ENCODE results near the gene ACKR1.

DNA sequence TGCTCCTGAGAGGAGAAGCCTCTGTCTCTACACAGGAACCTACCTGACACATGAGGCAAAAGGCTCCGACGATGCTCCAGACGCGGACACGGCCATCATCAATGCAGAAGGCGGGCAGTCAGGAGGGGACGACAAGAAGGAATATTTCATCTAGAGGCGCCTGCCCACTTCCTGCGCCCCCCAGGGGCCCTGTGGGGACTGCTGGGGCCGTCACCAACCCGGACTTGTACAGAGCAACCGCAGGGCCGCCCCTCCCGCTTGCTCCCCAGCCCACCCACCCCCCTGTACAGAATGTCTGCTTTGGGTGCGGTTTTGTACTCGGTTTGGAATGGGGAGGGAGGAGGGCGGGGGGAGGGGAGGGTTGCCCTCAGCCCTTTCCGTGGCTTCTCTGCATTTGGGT is 3.9 kb upstream of the ACKR1 start:
- TF ChIP-seq, protein P1, sequence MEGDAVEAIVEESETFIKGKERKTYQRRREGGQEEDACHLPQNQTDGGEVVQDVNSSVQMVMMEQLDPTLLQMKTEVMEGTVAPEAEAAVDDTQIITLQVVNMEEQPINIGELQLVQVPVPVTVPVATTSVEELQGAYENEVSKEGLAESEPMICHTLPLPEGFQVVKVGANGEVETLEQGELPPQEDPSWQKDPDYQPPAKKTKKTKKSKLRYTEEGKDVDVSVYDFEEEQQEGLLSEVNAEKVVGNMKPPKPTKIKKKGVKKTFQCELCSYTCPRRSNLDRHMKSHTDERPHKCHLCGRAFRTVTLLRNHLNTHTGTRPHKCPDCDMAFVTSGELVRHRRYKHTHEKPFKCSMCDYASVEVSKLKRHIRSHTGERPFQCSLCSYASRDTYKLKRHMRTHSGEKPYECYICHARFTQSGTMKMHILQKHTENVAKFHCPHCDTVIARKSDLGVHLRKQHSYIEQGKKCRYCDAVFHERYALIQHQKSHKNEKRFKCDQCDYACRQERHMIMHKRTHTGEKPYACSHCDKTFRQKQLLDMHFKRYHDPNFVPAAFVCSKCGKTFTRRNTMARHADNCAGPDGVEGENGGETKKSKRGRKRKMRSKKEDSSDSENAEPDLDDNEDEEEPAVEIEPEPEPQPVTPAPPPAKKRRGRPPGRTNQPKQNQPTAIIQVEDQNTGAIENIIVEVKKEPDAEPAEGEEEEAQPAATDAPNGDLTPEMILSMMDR (IDR thresholded peaks at IDR 0.05): no peak
- no peak for TF ChIP-seq POLR2AphosphoS5 (IDR thresholded peaks at IDR 0.05)

Measured in upper lobe of left lung (tissue), 4 donors.